GM21526 (cell line): ENCODE data around the gene EFHC1.

Experiments used
- ATAC-seq: cut with Tn5 transposase; IDR thresholded peaks from one replicate; pipeline ENCODE4 v1.9.1; 2021; ENCODE audit warnings: moderate library complexity; ENCODE audit not compliant: unreplicated experiment, low FRiP score

Gene EFHC1

DNA sequence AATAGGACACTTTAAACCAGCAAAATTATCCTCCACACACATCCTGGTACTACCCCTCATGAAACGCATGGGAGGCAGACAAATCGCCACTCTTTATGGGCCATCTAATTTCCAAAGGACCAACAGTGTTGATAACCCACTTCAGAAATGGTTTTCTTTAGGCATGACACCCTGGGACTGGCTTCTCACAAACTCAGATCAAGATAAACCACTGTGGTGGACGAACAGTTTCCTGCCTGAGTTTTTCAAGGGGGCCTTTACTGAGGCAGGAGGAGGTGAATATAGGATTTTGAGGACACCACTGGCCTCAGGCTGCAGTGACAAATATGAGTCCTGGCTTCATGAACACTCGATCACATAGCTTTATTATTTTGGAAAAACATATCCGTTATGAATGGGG is 130.7 kb downstream of the EFHC1 start:
- no peak for ATAC-seq

DNA sequence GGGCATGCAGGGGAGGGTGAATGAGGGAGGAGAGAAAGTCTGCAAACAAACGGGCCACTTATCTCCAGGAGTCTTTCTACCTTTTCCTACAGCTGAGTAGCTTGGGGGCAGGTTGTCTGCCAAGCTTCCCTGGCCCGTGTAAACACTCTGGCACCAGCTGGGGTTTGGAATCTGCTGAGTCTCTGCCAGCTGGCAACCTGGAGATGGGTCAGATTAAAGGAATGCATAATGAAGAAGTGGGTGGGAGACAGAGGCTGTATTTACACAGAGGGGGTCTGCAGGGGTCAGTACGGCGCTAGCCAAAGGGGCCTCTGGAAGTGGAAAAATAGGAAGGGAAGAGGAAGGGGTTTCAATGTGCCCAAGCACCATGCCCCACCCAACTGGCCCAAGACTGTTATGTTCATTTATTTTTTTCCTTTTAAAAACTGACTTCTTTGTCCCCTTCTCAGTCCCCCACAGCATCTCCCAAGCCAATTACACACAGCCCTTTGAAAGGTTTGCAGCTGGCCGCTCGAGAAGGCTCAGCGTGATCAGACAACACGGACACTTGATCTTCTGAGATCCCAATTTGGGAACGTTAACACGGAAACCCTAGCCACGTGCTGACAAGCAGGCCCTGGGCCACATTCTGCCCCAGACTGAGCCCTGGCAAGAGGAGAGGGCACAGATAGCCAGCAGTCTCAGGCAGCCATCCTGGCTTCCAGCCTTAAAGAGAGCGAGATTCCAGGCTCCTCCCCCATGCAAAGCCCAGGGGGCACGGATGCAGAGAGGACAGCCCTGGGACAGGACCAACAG is 131.5 kb downstream of the EFHC1 start:
- no peak for ATAC-seq

GRCh38 chr6:52552278-52552643 is 132.1 kb downstream of the EFHC1 start:
- ATAC-seq: peak; percentile 97

DNA sequence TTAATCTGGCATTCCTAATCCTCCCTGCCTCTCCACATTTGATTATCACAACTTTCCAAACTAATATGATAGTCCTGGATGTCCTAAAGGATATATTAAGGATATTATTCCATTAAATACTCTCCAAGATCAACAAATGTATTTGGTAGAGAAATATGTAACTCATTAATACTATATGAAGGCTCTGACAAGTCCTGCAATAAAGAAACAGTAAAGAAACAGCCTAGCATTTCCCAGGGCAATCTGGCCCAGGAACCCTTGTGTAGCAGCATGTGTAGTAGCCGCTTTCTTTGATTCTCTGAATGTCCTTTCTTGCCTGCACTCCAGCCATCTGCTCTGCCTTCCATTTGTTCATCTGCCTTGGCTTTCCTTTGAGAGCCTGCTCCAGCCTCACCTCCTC is 133.0 kb downstream of the EFHC1 start:
- ATAC-seq: no peak

DNA sequence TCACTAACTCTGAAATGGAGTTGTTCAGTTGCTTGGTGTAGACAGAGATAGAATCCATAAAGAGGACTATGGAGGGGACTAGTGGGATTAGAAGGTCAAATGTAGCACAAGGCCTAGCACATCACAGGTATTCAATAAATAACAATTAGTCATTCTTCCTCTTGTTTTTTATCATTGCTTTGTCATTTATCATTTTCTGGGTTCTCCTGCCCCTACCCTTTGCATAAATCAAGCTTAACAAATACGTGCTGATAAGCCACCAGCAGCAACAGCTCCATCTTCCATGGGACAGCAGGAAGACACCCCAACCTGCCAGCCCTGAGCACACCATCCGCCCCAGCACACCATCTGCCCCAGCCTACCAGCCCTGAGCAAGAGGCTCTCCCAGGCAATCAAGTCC is 133.6 kb downstream of the EFHC1 start:
- ATAC-seq: no peak

- no peak for ATAC-seq
Observed at GRCh38 chr6:52554684-52555280, 134.6 kb downstream of the EFHC1 start.

DNA sequence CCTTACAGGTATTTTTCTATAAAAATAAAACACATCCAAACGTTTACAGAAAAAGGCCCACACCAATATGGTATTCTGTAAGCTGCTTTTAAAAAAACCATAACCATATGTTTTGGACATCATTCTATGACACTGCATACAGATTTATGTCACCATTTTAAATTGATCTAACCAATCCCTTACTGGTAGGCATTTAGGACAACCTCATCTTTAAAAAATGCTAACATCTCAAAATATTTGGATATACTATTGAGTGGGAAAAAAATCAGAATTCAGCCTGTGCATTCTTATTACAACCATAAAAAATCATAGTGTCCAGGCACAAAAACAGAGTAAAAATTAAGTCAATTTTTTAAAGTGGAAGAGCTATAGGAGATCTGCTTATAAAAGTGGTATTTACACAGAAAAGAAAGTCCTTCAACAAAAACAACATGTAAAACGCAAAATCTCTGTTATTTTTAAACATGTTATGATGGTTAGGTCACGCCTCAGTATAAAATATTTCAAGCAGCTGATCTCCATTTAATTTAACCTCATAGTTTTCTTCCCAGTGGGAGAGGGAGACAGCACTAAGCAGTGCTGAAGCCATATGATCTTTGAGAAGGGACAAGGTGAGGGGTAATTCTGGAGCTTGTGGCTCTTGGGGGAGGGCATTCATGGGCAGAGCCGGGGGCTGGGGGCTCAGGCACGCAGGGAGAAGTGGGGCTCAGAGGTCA is 135.5 kb downstream of the EFHC1 start:
- no peak for ATAC-seq

DNA sequence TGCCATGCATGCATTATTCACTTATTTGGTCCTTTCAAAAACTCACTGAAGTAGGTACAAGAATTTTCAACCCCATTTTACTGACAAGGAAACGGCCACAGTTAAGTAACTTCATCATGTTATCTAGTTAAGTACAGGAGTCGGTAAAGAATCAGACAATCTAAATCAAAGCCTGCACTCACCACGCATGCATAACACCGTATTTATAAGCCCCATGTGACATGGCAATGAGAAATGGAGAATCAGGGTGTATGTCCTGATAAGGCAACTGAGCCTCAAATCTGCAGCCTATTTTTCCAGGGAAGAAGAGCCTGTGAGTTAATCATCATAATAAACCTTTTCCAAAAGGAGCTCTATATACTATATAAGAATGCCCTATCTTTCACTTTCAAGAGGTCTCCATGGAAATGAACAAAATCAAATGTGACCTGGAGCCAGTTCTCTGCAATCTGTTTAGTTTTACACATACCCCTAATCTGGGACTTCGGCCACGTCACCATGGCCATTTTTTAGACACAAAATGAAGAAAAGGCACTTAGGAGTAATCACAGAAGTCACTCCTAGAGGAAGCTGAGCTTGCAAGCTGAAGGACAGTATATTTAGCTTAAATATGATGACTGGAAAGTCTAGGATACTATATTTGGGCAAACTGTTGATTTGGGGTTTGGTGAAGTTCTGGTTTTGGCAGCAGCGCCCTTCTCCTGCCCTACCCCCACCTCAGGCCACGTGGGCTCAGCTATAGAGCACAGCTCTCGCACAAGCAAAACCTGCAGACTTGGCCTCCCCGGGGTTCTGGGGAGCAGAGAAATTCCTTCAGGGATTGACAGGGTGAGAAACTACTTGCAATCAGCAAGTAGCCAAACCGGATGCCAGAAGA is 137.5 kb downstream of the EFHC1 start:
- no peak for ATAC-seq

DNA sequence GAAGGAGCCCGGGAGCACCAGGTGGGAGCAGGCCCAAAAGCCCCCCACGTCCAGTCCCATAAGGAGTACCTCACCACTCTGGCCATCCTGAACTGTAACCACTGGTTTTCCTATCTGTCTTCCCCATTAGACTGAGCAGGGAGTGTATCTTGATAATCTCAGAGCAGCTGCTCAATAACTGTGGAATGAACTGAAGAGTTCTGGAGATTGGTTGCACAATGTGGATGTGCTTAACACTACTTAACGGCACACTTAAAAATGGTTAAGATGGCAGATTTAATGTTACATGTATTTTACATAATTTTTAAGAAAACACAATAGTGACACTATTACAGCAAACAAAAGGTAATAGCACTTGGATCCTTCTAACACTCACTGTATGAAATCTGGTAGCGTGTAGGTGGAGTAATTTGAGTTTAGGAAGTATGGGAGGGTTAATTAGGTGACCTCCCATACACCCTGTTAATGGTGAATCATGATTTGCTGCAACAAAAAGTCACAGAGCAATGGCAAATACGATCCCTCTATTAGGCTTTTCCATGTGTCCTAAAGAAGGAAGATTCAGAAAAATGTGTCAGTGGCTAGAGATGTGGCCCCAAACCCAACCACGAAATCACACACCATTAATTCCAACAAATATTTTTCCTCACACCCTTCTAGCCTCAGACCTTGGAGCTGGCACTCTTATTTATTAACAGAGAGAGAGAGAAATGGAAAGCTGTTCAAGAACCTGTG is 138.3 kb downstream of the EFHC1 start:
- no peak for ATAC-seq

- ATAC-seq: no peak
Observed at GRCh38 chr6:52560462-52560861, 140.3 kb downstream of the EFHC1 start.

DNA sequence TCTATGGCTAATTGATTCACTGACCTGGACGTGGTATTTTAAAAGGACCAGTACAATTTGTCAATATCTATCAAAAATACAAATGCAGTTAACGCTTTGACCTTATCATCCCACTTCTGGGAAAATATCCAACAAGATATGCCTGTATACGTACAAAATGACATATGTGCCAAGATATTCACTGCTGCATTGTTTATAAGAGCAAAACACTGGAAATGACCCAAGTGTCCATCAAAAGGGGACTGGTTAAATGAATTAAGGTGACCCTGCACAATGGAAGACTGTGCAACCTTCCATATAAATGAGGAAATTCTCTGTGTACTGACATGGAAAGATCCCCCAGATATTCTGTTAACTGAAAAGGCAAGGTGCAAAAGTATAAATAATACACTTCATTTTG is 142.8 kb downstream of the EFHC1 start:
- no peak for ATAC-seq

- ATAC-seq: no peak
Observed at GRCh38 chr6:52564856-52565255, 144.7 kb downstream of the EFHC1 start.

DNA sequence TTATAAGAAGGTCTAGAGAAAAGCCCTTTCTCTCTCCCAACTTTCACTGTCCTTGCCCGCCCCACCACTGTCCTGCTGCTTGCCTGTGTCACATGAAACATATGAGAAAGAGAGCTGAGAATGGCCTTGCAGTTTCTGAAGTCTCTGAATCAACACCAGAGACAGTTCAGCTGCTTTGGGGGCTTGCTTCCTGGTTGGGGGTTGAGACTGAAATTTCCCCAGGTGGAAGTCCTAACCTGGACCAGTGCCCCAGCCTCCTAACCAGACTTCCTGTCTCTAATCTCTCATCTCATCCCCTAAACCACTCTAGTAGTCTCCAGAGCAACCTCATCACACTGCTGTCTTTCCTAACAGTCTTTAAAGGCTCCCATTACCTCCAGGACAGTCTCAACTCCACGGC is 146.1 kb downstream of the EFHC1 start:
- peak; percentile 60 for ATAC-seq

DNA sequence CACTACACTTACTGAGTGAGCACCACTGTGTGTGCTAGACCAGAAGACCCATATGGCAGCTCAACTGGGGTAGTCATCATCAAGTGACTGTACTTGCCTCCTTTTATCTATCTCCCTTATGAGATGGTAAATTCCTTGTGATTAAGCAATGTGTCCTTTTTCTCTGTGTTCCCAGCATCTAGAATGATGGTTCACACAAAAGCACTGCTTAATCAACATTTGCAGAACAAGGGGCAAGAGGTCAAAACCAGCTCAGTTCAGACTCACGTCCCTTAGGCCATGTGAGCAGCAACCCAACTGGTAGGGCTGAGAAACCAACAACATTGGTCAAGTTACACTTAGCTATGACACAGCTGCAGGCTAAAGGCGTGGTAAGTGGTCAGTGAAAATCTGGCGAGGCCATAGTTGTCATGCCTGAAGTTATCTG is 146.7 kb downstream of the EFHC1 start:
- no peak for ATAC-seq

DNA sequence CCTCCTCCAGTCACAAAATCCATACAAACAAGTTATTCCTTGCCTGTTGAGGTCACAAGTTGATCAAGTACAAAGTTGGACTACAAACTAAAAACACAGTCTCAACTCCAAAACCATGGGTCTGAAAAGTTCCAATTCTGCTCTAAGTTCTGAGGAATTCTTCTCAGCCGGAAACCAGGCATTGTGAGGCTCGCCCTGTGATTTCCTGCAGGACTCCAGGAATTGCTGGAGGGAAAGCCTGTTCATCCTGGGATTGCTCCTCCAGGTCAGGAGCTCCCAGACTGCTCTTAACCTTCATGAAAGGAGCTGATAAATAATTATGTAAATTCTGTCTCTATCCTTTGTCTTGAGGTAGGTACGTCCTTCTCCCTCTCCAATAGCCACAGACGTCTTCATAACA is 148.2 kb downstream of the EFHC1 start:
- ATAC-seq: no peak

DNA sequence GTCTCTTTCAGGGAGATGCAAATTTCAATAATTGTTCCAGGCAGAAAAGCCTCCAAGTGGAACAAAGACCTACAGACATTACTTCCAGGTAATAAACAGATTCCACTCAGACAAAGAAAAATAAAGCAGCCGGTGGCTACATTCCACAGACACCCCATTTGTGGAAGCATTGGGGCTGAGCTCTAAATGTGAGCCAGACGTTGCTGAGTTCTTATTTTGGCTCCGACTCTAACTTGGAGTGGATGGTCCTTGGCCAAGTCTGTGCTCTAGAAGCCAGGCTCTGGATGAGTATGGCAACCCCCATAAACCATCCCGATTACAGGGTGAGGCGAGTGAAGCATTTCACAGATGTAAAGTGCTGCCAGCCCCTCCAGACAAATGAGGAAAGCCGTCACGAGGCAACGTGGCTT is 150.2 kb downstream of the EFHC1 start:
- ATAC-seq: no peak

GRCh38 chr6:52571099-52571755 is 151.1 kb downstream of the EFHC1 start:
- no peak for ATAC-seq

DNA sequence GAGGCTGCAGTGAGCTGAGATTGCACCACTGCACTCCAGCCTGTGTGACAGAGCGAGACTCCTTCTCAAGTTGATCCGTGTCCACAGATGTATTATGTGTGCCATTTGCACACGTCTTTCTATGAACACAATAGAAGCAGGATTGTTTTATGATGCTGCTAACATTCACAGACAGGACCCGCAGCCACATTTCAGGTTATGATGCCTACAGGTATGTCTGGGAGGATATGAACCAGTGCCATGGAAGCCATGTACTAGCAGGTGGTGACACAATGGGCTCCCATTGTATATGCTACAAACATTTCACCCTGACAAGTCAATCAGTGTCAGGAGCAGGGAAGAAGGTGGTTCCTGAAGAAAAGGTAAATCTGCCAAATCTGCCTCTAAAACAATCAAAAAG is 152.4 kb downstream of the EFHC1 start:
- ATAC-seq: no peak

GRCh38 chr6:52573295-52573694 is 153.2 kb downstream of the EFHC1 start:
- no peak for ATAC-seq
